Measurements from ENCODE around the gene PNKD.

The PNKD gene

DNA sequence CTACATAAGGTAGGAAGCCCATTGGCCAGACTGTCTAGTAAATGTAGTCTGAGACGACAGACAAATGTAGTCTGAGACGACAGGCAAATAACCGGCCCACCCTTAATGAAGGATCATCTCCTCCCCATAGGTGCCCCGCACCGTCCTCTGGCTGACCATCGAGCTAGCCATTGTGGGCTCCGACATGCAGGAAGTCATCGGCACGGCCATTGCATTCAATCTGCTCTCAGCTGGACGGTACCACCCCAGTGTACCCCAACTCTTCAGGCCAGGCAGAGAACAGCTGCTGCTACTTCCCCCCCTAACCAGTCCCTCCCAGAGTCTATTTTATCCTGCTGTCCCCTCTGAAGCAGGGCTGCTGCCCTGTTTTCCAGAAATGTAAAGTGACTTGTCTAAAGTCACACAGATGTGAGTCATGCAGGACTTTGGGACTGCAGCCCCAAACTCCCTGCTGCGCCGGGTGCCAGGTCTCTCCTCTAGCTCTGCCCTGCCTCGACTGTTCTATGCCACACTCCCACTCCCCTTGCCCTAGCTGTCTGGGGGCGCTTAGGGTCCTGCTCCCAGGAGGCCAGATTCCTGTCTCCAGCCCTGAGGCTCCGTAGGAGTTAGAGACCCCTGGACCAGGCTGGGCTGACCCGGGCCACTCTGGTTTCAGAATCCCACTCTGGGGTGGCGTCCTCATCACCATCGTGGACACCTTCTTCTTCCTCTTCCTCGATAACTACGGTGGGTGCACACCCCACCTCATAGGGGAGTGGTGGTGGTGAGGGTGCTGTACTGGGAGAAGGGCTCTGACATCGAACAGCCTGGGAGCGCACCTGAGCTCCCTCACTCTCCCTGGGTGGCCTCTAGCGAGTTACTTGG, 116.4 kb downstream of the PNKD start:
- peaks cover 3% of the 10 kb centered on the region for H3K27me3 Mint-ChIP-seq
- H3K27ac Mint-ChIP-seq = no peak overlapping the region
- H3K36me3 Mint-ChIP-seq (ENCODE audit: low read depth) = no peaks in the 10 kb centered on the region
- H3K4me1 Mint-ChIP-seq (ENCODE audit: low read depth) = peaks cover 6% of the 10 kb centered on the region
- no peak overlapping the region for H3K4me3 Mint-ChIP-seq
- H3K9me3 Mint-ChIP-seq = no peaks in the 10 kb centered on the region

DNA sequence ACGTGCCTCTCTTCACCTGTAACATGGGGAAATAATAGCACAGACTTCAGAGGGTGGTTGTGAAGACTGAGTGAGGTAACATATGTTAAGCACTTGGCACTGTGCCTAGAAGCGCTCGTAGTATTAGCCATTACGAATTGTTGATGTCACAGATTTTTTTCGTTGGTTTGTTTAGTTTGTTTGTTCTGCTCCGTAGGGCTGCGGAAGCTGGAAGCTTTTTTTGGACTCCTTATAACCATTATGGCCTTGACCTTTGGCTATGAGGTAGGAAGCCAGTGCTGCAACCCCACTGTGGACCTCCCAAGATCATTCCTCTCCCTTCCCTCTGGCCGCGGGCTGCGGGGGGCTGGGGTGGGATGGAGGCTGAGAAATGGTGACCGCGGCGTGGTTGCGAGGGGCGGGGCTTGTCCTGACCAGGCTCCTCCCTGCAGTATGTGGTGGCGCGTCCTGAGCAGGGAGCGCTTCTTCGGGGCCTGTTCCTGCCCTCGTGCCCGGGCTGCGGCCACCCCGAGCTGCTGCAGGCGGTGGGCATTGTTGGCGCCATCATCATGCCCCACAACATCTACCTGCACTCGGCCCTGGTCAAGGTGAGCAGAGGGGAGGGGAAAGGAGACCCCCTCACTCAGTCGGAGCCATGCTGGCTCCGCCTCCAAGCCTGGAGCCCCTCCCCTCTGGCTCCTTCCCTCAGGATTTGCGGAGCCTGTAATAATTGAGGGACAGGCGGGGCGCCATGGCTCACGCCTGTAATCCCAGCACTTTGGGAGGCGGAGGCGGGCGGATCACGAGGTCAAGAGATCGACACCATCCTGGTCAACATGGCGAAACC, 117.3 kb downstream of the PNKD start:
- H3K27me3 Mint-ChIP-seq = peaks cover 3% of the 10 kb centered on the region
- H3K27ac Mint-ChIP-seq = no peak overlapping the region
- H3K4me3 Mint-ChIP-seq = peak overlapping the region; percentile 39
- no peaks in the 10 kb centered on the region for H3K9me3 Mint-ChIP-seq
- no peaks in the 10 kb centered on the region for H3K36me3 Mint-ChIP-seq (ENCODE audit: low read depth)
- H3K4me1 Mint-ChIP-seq (ENCODE audit: low read depth) = peaks cover 6% of the 10 kb centered on the region

DNA sequence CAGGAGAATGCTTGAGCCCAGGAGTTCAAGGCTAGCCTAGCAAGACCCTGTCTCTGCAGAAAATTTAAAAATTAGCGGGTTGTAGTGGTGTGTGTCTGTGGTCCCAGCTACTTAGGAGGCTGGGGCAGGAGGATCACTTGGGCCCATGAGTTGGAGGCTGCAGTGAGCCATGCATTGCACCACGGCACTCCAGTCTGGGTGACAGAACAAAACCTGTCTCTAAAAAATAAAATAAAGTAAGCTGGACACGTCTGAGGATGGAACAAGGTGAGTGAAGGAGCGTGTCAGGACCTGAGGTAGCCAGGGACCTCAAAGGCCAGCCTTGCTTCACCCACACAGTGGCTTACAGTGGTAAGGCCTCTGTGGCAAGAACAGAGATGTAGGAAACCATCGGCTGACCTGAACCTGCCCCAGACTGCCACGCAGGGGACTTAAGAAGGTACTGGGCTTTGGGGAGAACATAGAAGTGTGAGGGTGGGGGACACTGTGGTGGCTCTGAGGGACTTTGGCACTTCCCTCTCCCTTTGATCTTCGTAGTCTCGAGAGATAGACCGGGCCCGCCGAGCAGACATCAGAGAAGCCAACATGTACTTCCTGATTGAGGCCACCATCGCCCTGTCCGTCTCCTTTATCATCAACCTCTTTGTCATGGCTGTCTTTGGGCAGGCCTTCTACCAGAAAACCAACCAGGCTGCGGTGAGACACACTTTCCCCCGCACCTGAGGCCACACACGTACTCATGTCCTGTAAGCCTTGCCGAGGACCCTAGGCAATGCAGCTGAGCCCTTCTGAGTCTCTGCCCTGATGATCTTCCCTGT, 119.2 kb downstream of the PNKD start:
- peaks cover 3% of the 10 kb centered on the region for H3K27me3 Mint-ChIP-seq
- H3K27ac Mint-ChIP-seq = peak overlapping the region; percentile 12
- no peaks in the 10 kb centered on the region for H3K36me3 Mint-ChIP-seq (ENCODE audit: low read depth)
- no peak overlapping the region for H3K4me3 Mint-ChIP-seq
- peaks cover 19% of the 10 kb centered on the region for H3K4me1 Mint-ChIP-seq (ENCODE audit: low read depth)
- H3K9me3 Mint-ChIP-seq = no peaks in the 10 kb centered on the region

DNA sequence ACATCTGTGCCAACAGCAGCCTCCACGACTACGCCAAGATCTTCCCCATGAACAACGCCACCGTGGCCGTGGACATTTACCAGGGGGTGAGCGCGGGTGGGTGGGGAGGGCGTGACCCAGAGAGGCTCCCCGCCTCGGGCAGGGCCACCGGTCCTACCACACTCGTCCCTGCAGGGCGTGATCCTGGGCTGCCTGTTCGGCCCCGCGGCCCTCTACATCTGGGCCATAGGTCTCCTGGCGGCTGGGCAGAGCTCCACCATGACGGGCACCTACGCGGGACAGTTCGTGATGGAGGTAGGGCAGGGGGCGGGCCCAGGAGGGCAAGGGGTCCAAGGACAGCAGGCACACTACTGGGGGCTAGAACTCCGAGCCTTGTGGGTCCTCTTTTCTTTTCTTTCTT, 120.9 kb downstream of the PNKD start:
- H3K27ac Mint-ChIP-seq = no peak overlapping the region
- no peaks in the 10 kb centered on the region for H3K36me3 Mint-ChIP-seq (ENCODE audit: low read depth)
- no peaks in the 10 kb centered on the region for H3K9me3 Mint-ChIP-seq
- H3K4me3 Mint-ChIP-seq = no peak overlapping the region
- H3K4me1 Mint-ChIP-seq (ENCODE audit: low read depth) = peaks cover 33% of the 10 kb centered on the region
- H3K27me3 Mint-ChIP-seq = peaks cover 3% of the 10 kb centered on the region

DNA sequence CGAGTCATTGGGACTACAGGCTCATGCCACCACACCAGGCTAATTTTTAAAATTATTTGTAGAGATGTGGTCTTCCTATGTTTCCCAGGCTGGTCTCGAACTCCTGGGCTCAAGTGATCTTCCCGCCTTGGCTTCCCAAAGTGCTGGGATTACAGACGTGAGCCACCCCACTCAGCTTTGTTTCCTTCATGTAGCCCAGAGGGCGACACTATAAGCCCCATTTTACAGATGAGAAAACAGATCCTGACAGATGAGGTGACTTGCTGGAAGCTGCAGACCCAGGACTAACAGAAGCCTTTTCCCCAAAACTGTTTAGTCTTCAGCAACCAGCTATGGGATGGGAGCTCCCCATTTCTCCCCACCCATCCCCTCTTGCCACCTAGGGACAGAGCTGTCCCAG, 122.1 kb downstream of the PNKD start:
- Mint-ChIP-seq H3K36me3 (ENCODE audit: low read depth) (no peaks in the 10 kb centered on the region), H3K9me3 (no peaks in the 10 kb centered on the region), H3K27ac (no peak overlapping the region), H3K27me3 (peaks cover 1% of the 10 kb centered on the region), H3K4me1 (ENCODE audit: low read depth) (peaks cover 40% of the 10 kb centered on the region), H3K4me3 (no peak overlapping the region)

DNA sequence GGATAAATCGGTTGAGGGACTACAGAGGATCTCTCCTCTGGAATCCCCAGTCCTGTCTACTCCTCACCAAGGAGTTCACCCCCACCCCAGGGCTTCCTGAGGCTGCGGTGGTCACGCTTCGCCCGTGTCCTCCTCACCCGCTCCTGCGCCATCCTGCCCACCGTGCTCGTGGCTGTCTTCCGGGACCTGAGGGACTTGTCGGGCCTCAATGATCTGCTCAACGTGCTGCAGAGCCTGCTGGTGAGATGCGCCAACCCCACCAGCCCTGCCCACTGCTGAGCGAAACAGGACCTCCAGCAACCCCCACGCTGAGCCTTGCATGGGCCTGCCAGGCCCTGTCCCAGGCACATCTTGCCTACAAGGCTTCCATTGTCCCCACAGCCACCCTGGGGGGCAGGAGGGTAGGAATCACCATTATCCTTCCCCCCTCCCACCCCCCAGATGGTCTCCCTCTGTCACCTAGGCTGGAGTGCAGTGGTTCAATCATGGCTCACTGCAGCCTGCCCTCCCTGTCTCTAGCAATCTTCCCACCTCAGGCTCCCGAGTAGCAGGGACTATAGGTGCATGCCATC, 122.7 kb downstream of the PNKD start:
- Mint-ChIP-seq H3K36me3 (ENCODE audit: low read depth) (no peaks in the 10 kb centered on the region), H3K4me3 (no peak overlapping the region), H3K9me3 (no peaks in the 10 kb centered on the region), H3K4me1 (ENCODE audit: low read depth) (peaks cover 45% of the 10 kb centered on the region), H3K27ac (no peak overlapping the region), H3K27me3 (peaks cover 5% of the 10 kb centered on the region)

DNA sequence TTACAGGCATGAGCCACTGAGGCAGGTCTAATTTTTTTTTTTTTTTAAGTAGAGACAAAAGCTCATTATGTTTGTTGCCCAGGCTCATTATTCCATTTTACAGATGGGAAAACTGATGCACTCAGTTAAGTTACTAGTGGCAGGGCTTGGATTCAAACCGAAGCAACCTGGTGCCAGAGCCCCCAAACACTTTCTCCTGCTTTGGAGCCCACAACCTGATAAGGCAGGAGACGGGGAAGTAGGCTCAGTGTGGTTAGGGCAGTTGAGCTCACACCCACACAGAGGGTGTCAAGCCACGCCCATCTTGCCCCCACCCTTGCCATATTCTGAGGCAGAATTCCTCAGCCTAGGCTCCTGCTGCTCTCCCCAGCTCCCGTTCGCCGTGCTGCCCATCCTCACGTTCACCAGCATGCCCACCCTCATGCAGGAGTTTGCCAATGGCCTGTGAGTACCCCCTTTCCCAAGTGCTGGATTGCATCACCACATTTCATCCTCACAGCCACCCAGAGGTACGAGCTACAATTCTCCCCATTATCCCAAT, 123.5 kb downstream of the PNKD start:
- Mint-ChIP-seq H3K27me3 (peaks cover 5% of the 10 kb centered on the region), H3K36me3 (ENCODE audit: low read depth) (no peaks in the 10 kb centered on the region), H3K9me3 (no peaks in the 10 kb centered on the region), H3K4me1 (ENCODE audit: low read depth) (peaks cover 49% of the 10 kb centered on the region), H3K27ac (no peak overlapping the region), H3K4me3 (no peak overlapping the region)

DNA sequence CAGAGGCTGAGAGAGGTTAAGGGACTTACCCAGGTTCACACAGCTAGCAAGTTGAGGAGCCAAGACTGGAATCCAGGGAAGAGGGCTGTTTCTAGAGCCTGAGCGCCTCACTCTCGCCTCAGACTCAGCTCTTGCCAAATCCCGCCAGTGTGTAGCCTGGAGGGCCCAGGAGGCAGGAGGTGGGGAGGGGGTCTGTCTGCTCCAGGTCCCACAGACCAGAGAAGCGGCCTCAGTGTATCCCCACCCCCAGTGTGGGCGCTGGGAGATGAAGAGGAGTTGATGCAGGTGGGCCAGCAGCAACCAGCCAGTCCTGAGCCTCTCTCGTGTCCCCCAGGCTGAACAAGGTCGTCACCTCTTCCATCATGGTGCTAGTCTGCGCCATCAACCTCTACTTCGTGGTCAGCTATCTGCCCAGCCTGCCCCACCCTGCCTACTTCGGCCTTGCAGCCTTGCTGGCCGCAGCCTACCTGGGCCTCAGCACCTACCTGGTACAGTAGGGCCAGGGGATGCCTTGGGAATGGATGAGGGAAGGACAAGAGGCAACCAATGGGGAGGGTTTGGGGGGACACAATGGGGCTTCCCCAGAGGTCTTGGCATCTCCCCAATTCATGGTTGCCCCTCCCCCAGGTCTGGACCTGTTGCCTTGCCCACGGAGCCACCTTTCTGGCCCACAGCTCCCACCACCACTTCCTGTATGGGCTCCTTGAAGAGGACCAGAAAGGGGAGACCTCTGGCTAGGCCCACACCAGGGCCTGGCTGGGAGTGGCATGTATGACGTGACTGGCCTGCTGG, 124.2 kb downstream of the PNKD start:
- no peaks in the 10 kb centered on the region for H3K36me3 Mint-ChIP-seq (ENCODE audit: low read depth)
- H3K9me3 Mint-ChIP-seq = no peaks in the 10 kb centered on the region
- H3K4me1 Mint-ChIP-seq (ENCODE audit: low read depth) = peaks cover 55% of the 10 kb centered on the region
- peak overlapping the region; percentile 21 for H3K27ac Mint-ChIP-seq
- H3K27me3 Mint-ChIP-seq = peaks cover 5% of the 10 kb centered on the region
- no peak overlapping the region for H3K4me3 Mint-ChIP-seq

DNA sequence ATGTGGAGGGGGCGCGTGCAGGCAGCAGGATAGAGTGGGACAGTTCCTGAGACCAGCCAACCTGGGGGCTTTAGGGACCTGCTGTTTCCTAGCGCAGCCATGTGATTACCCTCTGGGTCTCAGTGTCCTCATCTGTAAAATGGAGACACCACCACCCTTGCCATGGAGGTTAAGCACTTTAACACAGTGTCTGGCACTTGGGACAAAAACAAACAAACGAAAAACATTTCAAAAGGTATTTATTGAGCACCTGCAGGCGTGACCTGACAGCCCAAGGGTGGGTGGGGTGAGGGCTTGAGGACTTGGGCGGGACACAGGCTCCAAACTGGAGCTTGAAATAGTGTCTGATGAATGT, 124.7 kb downstream of the PNKD start:
- Mint-ChIP-seq H3K4me1 (ENCODE audit: low read depth) (peaks cover 55% of the 10 kb centered on the region), H3K27ac (peak overlapping the region; percentile 21), H3K27me3 (peaks cover 5% of the 10 kb centered on the region), H3K9me3 (no peaks in the 10 kb centered on the region), H3K36me3 (ENCODE audit: low read depth) (no peaks in the 10 kb centered on the region), H3K4me3 (no peak overlapping the region)

DNA sequence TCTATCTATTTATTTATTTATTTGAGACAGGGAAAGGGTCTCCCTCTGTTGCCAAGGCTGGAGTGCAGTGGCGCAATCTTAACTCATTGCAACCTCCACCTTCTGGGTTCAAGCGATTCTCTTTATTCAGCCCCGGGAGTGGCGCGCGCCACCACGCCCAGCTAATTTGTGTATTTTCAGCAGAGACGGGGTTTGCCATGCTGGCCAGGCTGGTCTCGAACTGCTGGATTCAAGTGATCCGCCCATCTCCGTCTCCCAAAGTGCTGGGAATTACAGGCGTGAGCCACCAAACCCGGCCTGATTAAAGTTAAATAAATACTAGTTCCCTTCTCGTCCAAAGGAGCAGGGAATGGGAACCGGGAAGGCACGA, 125.1 kb downstream of the PNKD start:
- peak overlapping the region; percentile 52 for H3K27ac Mint-ChIP-seq
- H3K4me3 Mint-ChIP-seq = peak overlapping the region; percentile 67
- peaks cover 55% of the 10 kb centered on the region for H3K4me1 Mint-ChIP-seq (ENCODE audit: low read depth)
- peaks cover 5% of the 10 kb centered on the region for H3K27me3 Mint-ChIP-seq
- no peaks in the 10 kb centered on the region for H3K9me3 Mint-ChIP-seq
- H3K36me3 Mint-ChIP-seq (ENCODE audit: low read depth) = no peaks in the 10 kb centered on the region

DNA sequence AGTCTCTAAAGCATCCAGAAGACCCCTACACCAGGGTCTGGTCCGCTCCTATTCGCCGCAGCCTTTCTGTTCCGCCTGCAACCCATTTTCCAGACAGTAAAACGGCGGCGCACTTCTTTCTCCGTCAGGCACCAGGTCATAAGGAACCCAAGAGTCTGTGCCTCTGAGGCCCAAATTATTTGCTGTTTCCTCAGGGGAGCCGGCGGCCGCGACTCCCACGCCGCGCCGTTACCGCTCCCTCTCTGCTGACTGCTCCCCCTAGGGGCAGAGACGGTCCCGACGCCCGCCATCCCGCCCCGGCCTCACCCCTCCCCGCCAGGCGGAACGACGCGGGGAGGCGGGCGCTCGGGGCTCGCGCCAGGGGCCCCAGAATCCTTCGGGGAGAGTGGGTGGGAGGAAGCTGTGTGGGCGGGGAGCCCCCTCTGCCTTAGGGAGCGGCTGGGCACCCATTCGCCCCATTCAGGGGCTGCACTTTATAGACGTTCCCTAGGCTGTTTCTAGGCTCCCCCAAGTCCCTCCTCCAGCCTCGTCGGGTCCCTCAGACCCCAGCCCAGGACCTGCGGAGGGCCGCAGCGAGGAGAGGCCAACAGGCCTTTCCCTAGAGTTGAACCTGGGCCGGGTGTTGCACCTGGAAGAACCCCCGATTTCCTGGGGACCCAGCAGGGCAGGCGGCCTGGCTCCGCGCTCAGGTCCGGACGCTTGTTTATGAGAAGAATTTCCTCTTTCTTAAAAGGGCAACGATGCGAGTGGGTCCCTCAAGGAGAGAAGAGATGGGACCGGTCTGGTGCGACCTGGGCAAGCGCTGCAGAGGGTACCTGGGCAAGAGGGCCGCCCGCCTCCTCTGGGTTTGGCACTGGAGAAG, 125.7 kb downstream of the PNKD start:
- no peaks in the 10 kb centered on the region for H3K36me3 Mint-ChIP-seq (ENCODE audit: low read depth)
- peaks cover 56% of the 10 kb centered on the region for H3K4me1 Mint-ChIP-seq (ENCODE audit: low read depth)
- peak overlapping the region; percentile 88 for H3K4me3 Mint-ChIP-seq
- peaks cover 5% of the 10 kb centered on the region for H3K27me3 Mint-ChIP-seq
- peak overlapping the region; percentile 84 for H3K27ac Mint-ChIP-seq
- no peaks in the 10 kb centered on the region for H3K9me3 Mint-ChIP-seq

All from stimulated activated naive CD8-positive, alpha-beta T cell treated with anti-CD3 and anti-CD28 coated beads, Interleukin-15, Interleukin-2, amounts not matched to agents 100 ng/mL and 50 ng/mL, for 24 hours (primary cell).